Measurements from ENCODE around the gene BCL10. TPM values are rescaled to one million over a fixed set of nuclear protein-coding genes. Genes with fewer than 3 reads are reported as not detected.

The BCL10 gene
- total RNA-seq, 1 experiment from 2014 or later: 26.1 TPM

GRCh38 chr1:85319491-85319890 is 43.1 kb upstream of the BCL10 start:
- Mint-ChIP-seq H3K4me1 (peaks cover 5 to 7% of the 10 kb centered on the region in 2 experiments), H3K4me3 (no peak overlapping the region), H3K27ac (no peak overlapping the region), H3K27me3 (ENCODE audit: low read depth) (no peaks in the 10 kb centered on the region), H3K36me3 (ENCODE audit: insufficient read depth in 1 of 3, low read depth in 3 of 3) (no peaks in the 10 kb centered on the region), H3K9me3 (no peaks in the 10 kb centered on the region)
- H4K20me1 ChIP-seq (ENCODE audit: control insufficient read depth, insufficient read depth, insufficient read length): no peaks in the 10 kb centered on the region
- H3K79me1 ChIP-seq (ENCODE audit: insufficient read depth, low read depth, low read length, poor library complexity, severe bottlenecking): no peaks in the 10 kb centered on the region
- no peak overlapping the region for H3K18ac ChIP-seq (ENCODE audit: insufficient read length, low read depth, low read length)
- no peak for DNase-seq
- no peak overlapping the region for H3K9ac ChIP-seq (ENCODE audit: extremely low read depth, insufficient read length, low read length)
- H2AK5ac ChIP-seq (ENCODE audit: insufficient read length, low read length): no peak overlapping the region
- H2BK120ac ChIP-seq (ENCODE audit: low read depth, low read length, poor library complexity, severe bottlenecking): no peak overlapping the region
- H3K23ac ChIP-seq (ENCODE audit: insufficient read length, low read depth, low read length): no peak overlapping the region
- no peak overlapping the region for H3T11ph ChIP-seq (ENCODE audit: low read length)
- H3K14ac ChIP-seq (ENCODE audit: insufficient read depth, low read length): no peak overlapping the region
- no peak overlapping the region for H2AFZ ChIP-seq (ENCODE audit: low read length)
- no peak overlapping the region for H3K27ac ChIP-seq (ENCODE audit: insufficient read length, low read depth, low read length)
- no peaks in the 10 kb centered on the region for H3K9me3 ChIP-seq (ENCODE audit: control insufficient read depth, low read depth, low read length)
- H2BK12ac ChIP-seq (ENCODE audit: insufficient read length, low read depth, low read length): no peak overlapping the region
- H2BK15ac ChIP-seq (ENCODE audit: low read depth, low read length): no peak overlapping the region
- H4K5ac ChIP-seq (ENCODE audit: insufficient read length, low read depth, low read length): no peak overlapping the region
- H3K4ac ChIP-seq (ENCODE audit: low read depth, low read length): no peak overlapping the region
- H3K27me3 ChIP-seq (ENCODE audit: insufficient read depth, low read length): no peaks in the 10 kb centered on the region
- WGBS (ENCODE audit: extremely low coverage, insufficient read length, low lambda C conversion rate): no CpG with 5 or more reads among the region's 3 CpGs
- no peaks in the 10 kb centered on the region; the same call in 1 of the 2 replicates for H3K4me1 ChIP-seq (ENCODE audit: insufficient read depth, low read length)
- no peak overlapping the region for H2BK5ac ChIP-seq (ENCODE audit: insufficient read length, low read length)
- no peaks in the 10 kb centered on the region for H3K23me2 ChIP-seq (ENCODE audit: insufficient read length, low read depth, low read length, poor library complexity, severe bottlenecking)
- no peak overlapping the region for H3K4me2 ChIP-seq (ENCODE audit: insufficient read depth, insufficient read length, low read length)
- TF ChIP-seq CTCF (conservative IDR thresholded peaks at IDR 0.05): no peak
- no peak overlapping the region for H3K56ac ChIP-seq (ENCODE audit: insufficient read length, low read depth, low read length)
- peak overlapping the region; percentile 60 for H2BK20ac ChIP-seq (ENCODE audit: low read depth, low read length, poor library complexity, severe bottlenecking)
- H3K79me2 ChIP-seq (ENCODE audit: insufficient read depth, low read length): no peaks in the 10 kb centered on the region
- H4K8ac ChIP-seq (replicated peaks; ENCODE audit: insufficient read length, low read depth, low read length): no peak overlapping the region
- H4K91ac ChIP-seq (ENCODE audit: insufficient read length, low read depth, low read length): no peak overlapping the region

Measured in H9 (cell line).